PFSK-1 (cell line): ENCODE results near the gene IRF4.

Source experiments
- FOXP2 ChIP-seq: optimal IDR thresholded peaks from 2 replicates; pipeline ENCODE3; 2011; ENCODE audit warnings: borderline replicate concordance, control low read depth, inconsistent platforms; ENCODE audit not compliant: insufficient read depth; ENCODE audit errors: extremely low read length, extremely low read depth
- POLR2AphosphoS5 ChIP-seq: IDR thresholded peaks from 2 replicates; pipeline ENCODE4 v1.6.1; 2012; ENCODE audit warnings: low read depth, mild to moderate bottlenecking, control low read depth, low read length, moderate library complexity
- REST ChIP-seq, 2 experiments: IDR thresholded peaks; 2 replicates each; pipeline versions ENCODE4 v1.6.1 to v1.8.0; 2011 to 2012; ENCODE audit warnings: low read depth in 2 of 2, low read length in 2 of 2, control low read depth in 1 of 2, inconsistent platforms in 1 of 2, mild to moderate bottlenecking in 1 of 2, moderate library complexity in 1 of 2; ENCODE audit not compliant: insufficient read depth in 1 of 2
- SIN3A ChIP-seq: IDR thresholded peaks from 2 replicates; pipeline ENCODE4 v1.6.1; 2012; ENCODE audit warnings: mild to moderate bottlenecking, low read length, moderate library complexity, borderline replicate concordance; ENCODE audit not compliant: insufficient read depth
- TAF1 ChIP-seq: IDR thresholded peaks from 2 replicates; pipeline ENCODE4 v1.6.1; 2012; ENCODE audit warnings: low read length, control low read depth, borderline replicate concordance; ENCODE audit not compliant: insufficient read depth

- TF ChIP-seq TAF1 (no peak), POLR2AphosphoS5 (no peak), REST (IDR thresholded peaks at IDR 0.05; ENCODE audit: insufficient read depth in 1 of 2, low read depth in 2 of 2, low read length in 2 of 2) (no peak), FOXP2 (no peak), SIN3A (no peak)
These were observed 34.7 kb upstream of the IRF4 start for GRCh38 chr6:356828-357251.
